Thoracic aorta (tissue), 2 donors: ENCODE data around the gene AMZ1. TPM values are rescaled to one million over a fixed set of nuclear protein-coding genes. Genes with fewer than 3 reads are reported as not detected.
"Not testable (repeated sequence)": the region's sequence is repeated elsewhere in the genome, so short reads cannot be mapped to it uniquely, and the experiment has no call there.

ENCODE experiments used
- ATAC-seq: fragments of 150-250 bp; one replicate; pipeline ENCODE4 v1.8.0; 2017; ENCODE audit warnings: low read depth; ENCODE audit not compliant: insufficient number of reproducible peaks, low FRiP score
- DNase-seq: peaks from one replicate; pipeline ENCODE4 v3.0.0-alpha.2; 2020; ENCODE audit warnings: low spot score
- H3K27ac ChIP-seq, 2 donors: fragments of 200-600 bp; sonication (generic); 1 replicate in 1 of 2; 2 replicates in 1 of 2; pipeline ENCODE4 v1.5.1; 2016; ENCODE audit warnings: mild to moderate bottlenecking in 2 of 2, moderate library complexity in 2 of 2
- H3K27me3 ChIP-seq: fragments of 200-600 bp; sonication (generic); replicated peaks from 2 replicates; pipeline ENCODE4 v1.6.0; 2016; ENCODE audit warnings: mild to moderate bottlenecking; ENCODE audit not compliant: insufficient read depth
- H3K36me3 ChIP-seq: fragments of 200-600 bp; sonication (generic); one replicate; pipeline ENCODE4 v1.5.1; 2016
- H3K4me1 ChIP-seq, 2 donors: fragments of 200-600 bp; sonication (generic); 1 replicate in 1 of 2; 2 replicates in 1 of 2; pipeline versions ENCODE4 v1.5.1 to v1.6.0; 2016; ENCODE audit warnings: low read depth in 2 of 2, mild to moderate bottlenecking in 1 of 2; ENCODE audit not compliant: control insufficient read depth in 1 of 2
- H3K4me3 ChIP-seq: fragments of 200-600 bp; sonication (generic); 2 replicates; pipeline ENCODE4 v1.5.1; 2016; ENCODE audit warnings: mild to moderate bottlenecking
- H3K9me3 ChIP-seq: fragments of 200-600 bp; sonication (generic); 2 replicates; pipeline ENCODE4 v1.5.1; 2016
- CTCF ChIP-seq: fragments of 200-600 bp; sonication (generic); IDR thresholded peaks from one replicate; pipeline ENCODE4 v1.5.1; 2019; ENCODE audit warnings: antibody characterized with exemption
- total RNA-seq, 2 donors: library from RNA; depleted of rRNA; stranded (reverse); fragments of >200 nt; gene quantifications; one replicate each; pipeline versions ENCODE4 v1.1.0 to v1.2.3, GENCODE V29; 2016

The AMZ1 gene
- total RNA-seq, 2 donors from 2014 or later: 1.4 to 3.7 TPM

GRCh38 chr7:2670720-2671391 lies 17.1 kb upstream of the AMZ1 start:
- peak; percentile 40 for ATAC-seq

GRCh38 chr7:2673214-2673613 lies 14.8 kb upstream of the AMZ1 start:
- ATAC-seq: not testable (repeated sequence)

More at GRCh38 chr7:2670720-2671391, 17.1 kb upstream of the AMZ1 start:
- peaks cover 0 to 3% of the 10 kb centered on the region in 2 donors for H3K4me1 ChIP-seq
- H3K36me3 ChIP-seq: no peaks in the 10 kb centered on the region
- no peak overlapping the region for H3K4me3 ChIP-seq
- TF ChIP-seq CTCF: peak; percentile 82
- no peaks in the 10 kb centered on the region for H3K9me3 ChIP-seq
- DNase-seq: no peak
- no peak overlapping the region for H3K27ac ChIP-seq
- H3K27me3 ChIP-seq: no peaks in the 10 kb centered on the region

GRCh38 chr7:2673934-2674333 lies 14.1 kb upstream of the AMZ1 start:
- H3K4me3 ChIP-seq: no peak overlapping the region
- no peak overlapping the region for H3K27ac ChIP-seq
- no peaks in the 10 kb centered on the region for H3K36me3 ChIP-seq
- no peaks in the 10 kb centered on the region for H3K9me3 ChIP-seq
- ATAC-seq (no peak), DNase-seq (no peak)
- no peaks in the 10 kb centered on the region for H3K27me3 ChIP-seq
- TF ChIP-seq CTCF: no peak
- peaks cover 0 to 3% of the 10 kb centered on the region in 2 donors for H3K4me1 ChIP-seq

More at GRCh38 chr7:2673214-2673613, 14.8 kb upstream of the AMZ1 start:
- H3K9me3 ChIP-seq, H3K36me3 ChIP-seq, H3K27me3 ChIP-seq, H3K4me1 ChIP-seq, DNase-seq, H3K4me3 ChIP-seq, H3K27ac ChIP-seq: not testable (repeated sequence)

GRCh38 chr7:2675256-2675764 lies 12.7 kb upstream of the AMZ1 start:
- Histone ChIP-seq H3K4me3 (no peak overlapping the region), H3K4me1 (peaks cover 0 to 3% of the 10 kb centered on the region in 2 donors), H3K27me3 (no peaks in the 10 kb centered on the region), H3K9me3 (no peaks in the 10 kb centered on the region), H3K27ac (no peak overlapping the region), H3K36me3 (no peaks in the 10 kb centered on the region)
- no peak for TF ChIP-seq CTCF
- DNase-seq: no peak
- no peak for ATAC-seq

- not testable (repeated sequence) for ATAC-seq, H3K36me3 ChIP-seq, DNase-seq, H3K4me1 ChIP-seq, H3K27ac ChIP-seq, H3K27me3 ChIP-seq, H3K4me3 ChIP-seq, H3K9me3 ChIP-seq
Observed at GRCh38 chr7:2676576-2676975, 11.4 kb upstream of the AMZ1 start.

- not testable (repeated sequence) for H3K9me3 ChIP-seq, H3K4me3 ChIP-seq, H3K27me3 ChIP-seq, DNase-seq, H3K27ac ChIP-seq, ATAC-seq, H3K4me1 ChIP-seq, H3K36me3 ChIP-seq
Observed at GRCh38 chr7:2678454-2678853, 9.5 kb upstream of the AMZ1 start.

GRCh38 chr7:2679135-2680127 lies 8.6 kb upstream of the AMZ1 start:
- H3K9me3 ChIP-seq, ATAC-seq, H3K27ac ChIP-seq, H3K36me3 ChIP-seq, H3K27me3 ChIP-seq, DNase-seq, H3K4me1 ChIP-seq, H3K4me3 ChIP-seq: not testable (repeated sequence)
